AG10803 (cell line): ENCODE data around the gene SORBS2.
"Not testable (repeated sequence)": the region's sequence is repeated elsewhere in the genome, so short reads cannot be mapped to it uniquely, and the experiment has no call there.

Experiments
- DNase-seq: peaks from one replicate; pipeline ENCODE4 v3.0.0; 2010; ENCODE audit warnings: low read depth
- H3K4me3 ChIP-seq: 2 replicates; pipeline ENCODE4 v1.5.1; 2011; ENCODE audit warnings: mild to moderate bottlenecking, low read length, control low read depth
- CTCF ChIP-seq: conservative IDR thresholded peaks from 2 replicates; pipeline ENCODE4 v1.5.1; 2011; ENCODE audit warnings: mild to moderate bottlenecking, low read length, control low read depth, inconsistent platforms

Gene SORBS2

GRCh38 chr4:185560316-185560715 is 251.7 kb downstream of the SORBS2 start:
- H3K4me3 ChIP-seq, result no peak overlapping the region
- no peak for TF ChIP-seq CTCF
- no peak for DNase-seq

- H3K4me3 ChIP-seq, result no peak overlapping the region
- peak; percentile 9 for DNase-seq
- no peak for TF ChIP-seq CTCF
These were observed 252.1 kb downstream of the SORBS2 start for GRCh38 chr4:185559915-185560281.

- not testable (repeated sequence) for H3K4me3 ChIP-seq
These were observed 252.6 kb downstream of the SORBS2 start for GRCh38 chr4:185559251-185559914.

GRCh38 chr4:185554365-185555126 is 257.4 kb downstream of the SORBS2 start:
- DNase-seq, result no peak
- H3K4me3 ChIP-seq, result no peak overlapping the region
- TF ChIP-seq CTCF, result no peak

More at GRCh38 chr4:185559251-185559914, 252.6 kb downstream of the SORBS2 start:
- not testable (repeated sequence) for DNase-seq

GRCh38 chr4:185552254-185552653 is 259.7 kb downstream of the SORBS2 start:
- DNase-seq, result no peak
- no peak overlapping the region for H3K4me3 ChIP-seq
- TF ChIP-seq CTCF, result no peak

- no peak for DNase-seq
- no peak overlapping the region for H3K4me3 ChIP-seq
- TF ChIP-seq CTCF, result no peak
These were observed 261.1 kb downstream of the SORBS2 start for GRCh38 chr4:185550933-185551332.

- TF ChIP-seq CTCF, result no peak
These were observed 262.8 kb downstream of the SORBS2 start for GRCh38 chr4:185549095-185549639.

More at GRCh38 chr4:185549095-185549639, 262.8 kb downstream of the SORBS2 start:
- DNase-seq, result no peak
- no peak overlapping the region for H3K4me3 ChIP-seq
